HL-60 (cell line): ENCODE measurements around the gene GNLY.

Source experiments
- DNase-seq, 2 experiments: peaks; one replicate each; pipeline ENCODE4 v3.0.0-alpha.2; 2010 to 2020; ENCODE audit warnings: low read depth in 1 of 2, low spot score in 1 of 2
- H3K27ac ChIP-seq: fragments of 250-450 bp; sonication (Bioruptor Pico); replicated peaks from 2 replicates; pipeline ENCODE4 v1.5.1; 2020; ENCODE audit warnings: mild to moderate bottlenecking, moderate library complexity
- H3K27me3 ChIP-seq: fragments of 250-450 bp; sonication (Bioruptor Pico); 2 replicates; pipeline ENCODE4 v1.5.1; 2021; ENCODE audit warnings: mild to moderate bottlenecking, moderate library complexity; ENCODE audit not compliant: insufficient read depth, poor library complexity, severe bottlenecking
- H3K4me3 ChIP-seq: replicated peaks from 2 replicates; pipeline ENCODE4 v1.5.1; 2011; ENCODE audit warnings: mild to moderate bottlenecking, control low read depth, low read length; ENCODE audit not compliant: insufficient read depth
- CTCF ChIP-seq: IDR thresholded peaks from one replicate; pipeline ENCODE4 v1.5.1; 2011; ENCODE audit warnings: low read length, control low read depth, inconsistent platforms; ENCODE audit not compliant: insufficient read depth
- GABPA ChIP-seq: IDR thresholded peaks from 2 replicates; pipeline ENCODE4 v1.6.1; 2012; ENCODE audit warnings: low read depth
- POLR2AphosphoS5 ChIP-seq: IDR thresholded peaks from 2 replicates; pipeline ENCODE4 v1.6.1; 2012; ENCODE audit warnings: low read depth
- REST ChIP-seq: IDR thresholded peaks from 2 replicates; pipeline ENCODE4 v1.6.1; 2012; ENCODE audit warnings: low read depth; ENCODE audit not compliant: insufficient replicate concordance
- SPI1 ChIP-seq: IDR thresholded peaks from 2 replicates; pipeline ENCODE4 v1.6.1; 2012; ENCODE audit warnings: low read depth, mild to moderate bottlenecking, borderline replicate concordance

Gene GNLY

GRCh38 chr2:85714841-85715240 is 20.7 kb downstream of the GNLY start:
- TF ChIP-seq POLR2AphosphoS5 (no peak), CTCF (no peak), REST (no peak), GABPA (no peak), SPI1 (no peak)
- DNase-seq, result no peak
- H3K27ac ChIP-seq, result peak overlapping the region; percentile 91
- H3K27me3 ChIP-seq, result no peaks in the 10 kb centered on the region
- H3K4me3 ChIP-seq, result no peak overlapping the region

GRCh38 chr2:85716346-85716914 is 22.3 kb downstream of the GNLY start:
- no peaks in the 10 kb centered on the region for H3K27me3 ChIP-seq
- no peak overlapping the region for H3K4me3 ChIP-seq
- peak in 1 of 2 experiments; percentile 55 for DNase-seq
- TF ChIP-seq SPI1, result peak; percentile 52; the same call in 1 of the 2 replicates
- TF ChIP-seq REST, result no peak
- peak overlapping the region; percentile 47 for H3K27ac ChIP-seq

GRCh38 chr2:85717308-85718008 is 23.3 kb downstream of the GNLY start:
- Histone ChIP-seq H3K27me3 (no peaks in the 10 kb centered on the region), H3K4me3 (no peak overlapping the region), H3K27ac (no peak overlapping the region)
- no peak for DNase-seq
- TF ChIP-seq REST (no peak), CTCF (no peak), POLR2AphosphoS5 (no peak), GABPA (no peak), SPI1 (no peak)
